Activated B cell treated with CpG ODN at 0.5 μM for 24 hours (primary cell): Measurements from ENCODE around the gene PGK1. TPM values are rescaled to one million over a fixed set of nuclear protein-coding genes. Genes with fewer than 3 reads are reported as not detected.
"Not testable (repeated sequence)": the region's sequence is repeated elsewhere in the genome, so short reads cannot be mapped to it uniquely, and the experiment has no call there.

Experiments
- ATAC-seq: fragments of 200-7000 bp; cut with Tn5 transposase; one replicate; pipeline ENCODE4 v1.10.0; 2021; ENCODE audit warnings: low read depth, mild to moderate bottlenecking, moderate library complexity
- CTCF ChIA-PET: fragments of 350-600 bp; sonication (Branson Sonifier 250); formaldehyde crosslinking; loops from one replicate; lab custom pipeline; 2021; ENCODE audit warnings: antibody characterized with exemption; lab: Charles Lee
- POLR2A ChIA-PET: fragments of 350-600 bp; sonication (Branson Sonifier 250); formaldehyde crosslinking; loops from one replicate; lab custom pipeline; 2021; ENCODE audit warnings: antibody characterized with exemption; lab: Charles Lee
- DNase-seq: peaks from one replicate; pipeline ENCODE4 v3.0.0; 2022
- H3K27ac Mint-ChIP-seq: one replicate; pipeline ENCODE4 v1.8.0; 2020; ENCODE audit warnings: mixed read lengths
- H3K27me3 Mint-ChIP-seq: one replicate; pipeline ENCODE4 v1.8.0; 2021; ENCODE audit warnings: mixed read lengths
- H3K36me3 Mint-ChIP-seq: one replicate; pipeline ENCODE4 v1.8.0; 2021; ENCODE audit warnings: low read depth, mixed read lengths
- H3K4me1 Mint-ChIP-seq: one replicate; pipeline ENCODE4 v1.8.0; 2021; ENCODE audit warnings: mixed read lengths
- H3K4me3 Mint-ChIP-seq: one replicate; pipeline ENCODE4 v1.8.0; 2020; ENCODE audit warnings: mild to moderate bottlenecking, mixed read lengths
- H3K9me3 Mint-ChIP-seq: one replicate; pipeline ENCODE4 v1.8.0; 2020; ENCODE audit warnings: mixed read lengths
- CTCF ChIP-seq: fragments of 200-600 bp; IDR thresholded peaks from one replicate; pipeline ENCODE4 v1.8.0; 2022; ENCODE audit warnings: antibody characterized with exemption, mild to moderate bottlenecking
- intact Hi-C: fragments of 100-400 bp; cut with micrococcal nuclease; formaldehyde crosslinking; loops from one replicate; pipeline ENCODE4 v1.15.1; 2024
- total RNA-seq: library from RNA; stranded (reverse); gene quantifications from 2 replicates; pipeline ENCODE4 v1.2.3, GENCODE V29; 2022

The PGK1 gene
- total RNA-seq, 1 donor from 2014 or later = 293 TPM

GRCh38 chrX:78133238-78133960, 29.4 kb downstream of the PGK1 start:
- Mint-ChIP-seq H3K9me3 (no peaks in the 10 kb centered on the region), H3K4me3 (no peak overlapping the region), H3K27ac (no peak overlapping the region), H3K4me1 (no peaks in the 10 kb centered on the region), H3K27me3 (no peaks in the 10 kb centered on the region), H3K36me3 (peaks cover 28% of the 10 kb centered on the region)
- DNase-seq (no peak), ATAC-seq (no peak)
- ChIA-PET POLR2A (no interaction called here), CTCF (no interaction called here)
- no peak for TF ChIP-seq CTCF
- intact Hi-C loops = loop anchor here (10.0 kb wide), 3 partner anchors 191 to 1281 kb away; partner anchors contain the start of gene CYSLTR1

GRCh38 chrX:78139160-78140123, 35.4 kb downstream of the PGK1 start, which contains the start of gene TAF9B:
Gene TAF9B (minus strand): TSS chrX:78139650. CDS start chrX:78139611, 39 bp downstream.
- Mint-ChIP-seq H3K9me3 (no peaks in the 10 kb centered on the region), H3K4me1 (no peaks in the 10 kb centered on the region), H3K36me3 (peaks cover 3% of the 10 kb centered on the region), H3K4me3 (peak within 1 kb of the TSS; percentile 92), H3K27me3 (no peaks in the 10 kb centered on the region), H3K27ac (peak within 1 kb of the TSS; percentile 77)
- ChIA-PET POLR2A (interaction anchor here (0.6 to 1.3 kb wide), 4 partner anchors 9 to 825 kb away, joined by 3 to 4 read pairs (median 4); partner anchors contain the start of gene COX7B), CTCF (no interaction called here)
- no peak for TF ChIP-seq CTCF
- DNase-seq (peak; percentile 66), ATAC-seq (peak; percentile 93)
- intact Hi-C loops = loop anchor here (1.0 to 10.0 kb wide), 4 partner anchors 35 to 1275 kb away; partner anchors contain the start of genes CYSLTR1 and PGK1

DNA sequence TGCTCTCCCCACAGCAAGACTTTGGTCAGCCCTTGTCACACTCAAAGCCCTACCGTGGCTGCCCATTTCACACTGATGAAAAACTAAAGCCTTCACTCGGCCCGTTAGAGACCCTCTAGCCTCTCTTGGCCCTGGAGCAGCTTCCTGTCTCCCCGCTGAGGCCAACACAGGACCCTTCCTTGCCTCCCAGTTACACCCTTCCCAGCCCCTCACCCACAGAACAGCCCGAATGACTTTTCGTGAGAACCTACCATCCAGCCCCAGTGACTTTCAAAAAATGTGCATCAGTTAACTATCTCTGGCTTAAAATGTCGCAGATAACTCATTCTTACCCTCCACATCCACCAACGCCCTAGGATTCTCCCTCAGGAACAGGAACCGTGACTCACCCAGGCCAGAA, 36.2 kb downstream of the PGK1 start:
- peak overlapping the region; percentile 92 for H3K4me3 Mint-ChIP-seq
- POLR2A ChIA-PET = no interaction called here
- H3K27ac Mint-ChIP-seq = no peak overlapping the region

DNA sequence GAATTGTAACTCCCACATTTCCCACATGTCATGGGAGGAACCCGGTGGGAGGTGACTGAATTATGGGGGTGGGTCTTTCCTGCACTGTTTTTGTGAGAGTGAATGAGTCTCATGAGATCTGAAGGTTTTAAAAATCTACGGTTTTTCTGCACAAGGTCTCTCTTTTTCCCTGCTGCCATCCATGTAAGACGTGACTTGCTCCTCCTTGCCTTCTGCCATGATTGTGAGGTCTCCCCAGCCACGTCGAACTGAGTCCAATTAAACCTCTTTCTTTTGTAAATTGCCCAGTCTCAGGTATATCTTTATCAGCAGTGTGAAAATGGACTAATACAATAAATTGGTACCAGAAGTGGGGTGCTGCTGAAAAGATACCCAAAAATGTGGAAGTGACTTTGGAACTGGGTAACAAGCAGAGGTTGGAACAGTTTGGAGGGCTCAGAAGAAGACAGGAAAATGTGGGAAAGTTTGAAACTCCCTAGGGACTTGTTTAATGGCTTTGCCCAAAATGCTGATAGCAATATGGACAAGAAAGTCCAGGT, 43.0 kb downstream of the PGK1 start:
- intact Hi-C loops, DNase-seq, ATAC-seq, H3K36me3 Mint-ChIP-seq, CTCF ChIA-PET, H3K4me3 Mint-ChIP-seq, H3K4me1 Mint-ChIP-seq, H3K27me3 Mint-ChIP-seq, H3K27ac Mint-ChIP-seq, POLR2A ChIA-PET: not testable (repeated sequence)
- H3K9me3 Mint-ChIP-seq = peaks cover 16% of the 10 kb centered on the region

More for the DNA sequence above, 36.2 kb downstream of the PGK1 start:
- Mint-ChIP-seq H3K4me1 (no peaks in the 10 kb centered on the region), H3K9me3 (no peaks in the 10 kb centered on the region), H3K27me3 (no peaks in the 10 kb centered on the region), H3K36me3 (peaks cover 3% of the 10 kb centered on the region)
- ATAC-seq (no peak), DNase-seq (no peak)
- no peak for TF ChIP-seq CTCF
- intact Hi-C loops = no loop called here
- CTCF ChIA-PET = no interaction called here

DNA sequence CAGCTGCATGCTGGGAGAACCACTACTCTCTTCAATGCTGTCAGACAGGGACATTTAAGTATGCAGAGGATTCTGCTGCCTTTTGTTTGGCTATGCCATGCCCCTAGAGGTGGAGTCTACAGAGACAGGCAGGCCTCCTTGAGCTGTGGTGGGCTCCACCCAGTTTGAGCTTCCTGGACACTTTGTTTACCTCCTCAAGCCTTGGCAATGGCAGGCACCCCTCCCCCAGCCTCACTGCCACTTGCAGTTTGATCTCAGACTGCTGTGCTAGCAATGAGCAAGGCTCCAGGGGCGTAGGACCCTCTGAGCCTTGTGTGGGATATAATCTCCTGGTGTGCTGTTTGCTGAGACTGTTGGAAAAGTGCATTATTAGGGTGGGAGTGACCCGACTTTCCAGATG, 53.3 kb downstream of the PGK1 start:
- ATAC-seq, H3K4me3 Mint-ChIP-seq, H3K36me3 Mint-ChIP-seq, H3K27me3 Mint-ChIP-seq, intact Hi-C loops, CTCF ChIA-PET, H3K9me3 Mint-ChIP-seq, H3K4me1 Mint-ChIP-seq, DNase-seq, H3K27ac Mint-ChIP-seq, POLR2A ChIA-PET: not testable (repeated sequence)

- H3K4me1 Mint-ChIP-seq, POLR2A ChIA-PET, H3K9me3 Mint-ChIP-seq, H3K36me3 Mint-ChIP-seq, H3K27me3 Mint-ChIP-seq, CTCF ChIA-PET, DNase-seq, H3K4me3 Mint-ChIP-seq, H3K27ac Mint-ChIP-seq, ATAC-seq, intact Hi-C loops: not testable (repeated sequence)
Observed at GRCh38 chrX:78157846-78158245, 53.8 kb downstream of the PGK1 start.

- POLR2A ChIA-PET, CTCF ChIA-PET, ATAC-seq, H3K27ac Mint-ChIP-seq, intact Hi-C loops, H3K4me3 Mint-ChIP-seq, H3K9me3 Mint-ChIP-seq, H3K4me1 Mint-ChIP-seq, H3K36me3 Mint-ChIP-seq, H3K27me3 Mint-ChIP-seq, DNase-seq: not testable (repeated sequence)
Observed at GRCh38 chrX:78160711-78161110, 56.7 kb downstream of the PGK1 start.

- H3K27me3 Mint-ChIP-seq, H3K4me1 Mint-ChIP-seq, H3K4me3 Mint-ChIP-seq, POLR2A ChIA-PET, H3K36me3 Mint-ChIP-seq, H3K27ac Mint-ChIP-seq, CTCF ChIA-PET, ATAC-seq, DNase-seq, intact Hi-C loops, H3K9me3 Mint-ChIP-seq: not testable (repeated sequence)
Observed at GRCh38 chrX:78163175-78163574, 59.1 kb downstream of the PGK1 start.
